GM12873 (cell line): ENCODE measurements around the gene TBC1D3L.
"Not testable (repeated sequence)": the region's sequence is repeated elsewhere in the genome, so short reads cannot be mapped to it uniquely, and the experiment has no call there.

Experiments used
- TF ChIP-seq, protein P1 (sequence below): IDR thresholded peaks from 2 replicates; pipeline ENCODE4 v1.5.1; 2012; ENCODE audit warnings: low read depth, mild to moderate bottlenecking, moderate library complexity, low read length, control low read depth; ENCODE audit not compliant: insufficient read depth; ENCODE audit errors: missing control alignments

TBC1D3L gene

DNA sequence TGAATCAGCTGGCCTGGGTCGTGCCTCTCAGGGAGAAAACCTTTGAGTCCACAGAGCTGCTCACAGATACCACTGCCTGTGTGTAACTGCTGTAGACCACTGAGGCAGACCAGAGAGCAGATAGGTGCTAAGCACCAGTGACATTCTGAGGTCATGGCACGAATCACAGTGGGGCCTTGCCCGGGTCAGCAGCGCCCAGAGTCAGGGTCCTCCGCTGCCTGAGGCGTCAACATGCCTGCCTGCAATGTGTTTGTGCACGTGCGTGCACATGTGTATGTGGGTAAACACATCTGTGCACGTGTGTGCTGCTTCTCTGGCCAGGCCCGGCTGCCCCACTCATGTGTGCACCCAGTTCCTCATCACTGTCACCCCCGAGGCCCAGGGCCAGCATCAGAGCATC is at the start of gene TBC1D3L:
TBC1D3L (minus strand) TSS at position 101 of the 400 bp plus-strand sequence. CDS start 1,540 bp downstream, outside the sequence.
- TF ChIP-seq, protein P1, sequence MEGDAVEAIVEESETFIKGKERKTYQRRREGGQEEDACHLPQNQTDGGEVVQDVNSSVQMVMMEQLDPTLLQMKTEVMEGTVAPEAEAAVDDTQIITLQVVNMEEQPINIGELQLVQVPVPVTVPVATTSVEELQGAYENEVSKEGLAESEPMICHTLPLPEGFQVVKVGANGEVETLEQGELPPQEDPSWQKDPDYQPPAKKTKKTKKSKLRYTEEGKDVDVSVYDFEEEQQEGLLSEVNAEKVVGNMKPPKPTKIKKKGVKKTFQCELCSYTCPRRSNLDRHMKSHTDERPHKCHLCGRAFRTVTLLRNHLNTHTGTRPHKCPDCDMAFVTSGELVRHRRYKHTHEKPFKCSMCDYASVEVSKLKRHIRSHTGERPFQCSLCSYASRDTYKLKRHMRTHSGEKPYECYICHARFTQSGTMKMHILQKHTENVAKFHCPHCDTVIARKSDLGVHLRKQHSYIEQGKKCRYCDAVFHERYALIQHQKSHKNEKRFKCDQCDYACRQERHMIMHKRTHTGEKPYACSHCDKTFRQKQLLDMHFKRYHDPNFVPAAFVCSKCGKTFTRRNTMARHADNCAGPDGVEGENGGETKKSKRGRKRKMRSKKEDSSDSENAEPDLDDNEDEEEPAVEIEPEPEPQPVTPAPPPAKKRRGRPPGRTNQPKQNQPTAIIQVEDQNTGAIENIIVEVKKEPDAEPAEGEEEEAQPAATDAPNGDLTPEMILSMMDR = not testable (repeated sequence)

DNA sequence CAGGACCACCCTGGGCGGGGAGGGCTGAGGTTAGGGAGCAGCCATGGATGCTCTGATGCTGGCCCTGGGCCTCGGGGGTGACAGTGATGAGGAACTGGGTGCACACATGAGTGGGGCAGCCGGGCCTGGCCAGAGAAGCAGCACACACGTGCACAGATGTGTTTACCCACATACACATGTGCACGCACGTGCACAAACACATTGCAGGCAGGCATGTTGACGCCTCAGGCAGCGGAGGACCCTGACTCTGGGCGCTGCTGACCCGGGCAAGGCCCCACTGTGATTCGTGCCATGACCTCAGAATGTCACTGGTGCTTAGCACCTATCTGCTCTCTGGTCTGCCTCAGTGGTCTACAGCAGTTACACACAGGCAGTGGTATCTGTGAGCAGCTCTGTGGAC is 14.8 kb upstream of the TBC1D3L start, which contains the start of gene TBC1D3D:
TBC1D3D (plus strand) TSS at position 301 of the 400 bp plus-strand sequence. CDS start 1,585 bp downstream, outside the sequence.
- TF ChIP-seq, protein P1 = not testable (repeated sequence)
